ENCODE data around the gene PDE2A.

DNA sequence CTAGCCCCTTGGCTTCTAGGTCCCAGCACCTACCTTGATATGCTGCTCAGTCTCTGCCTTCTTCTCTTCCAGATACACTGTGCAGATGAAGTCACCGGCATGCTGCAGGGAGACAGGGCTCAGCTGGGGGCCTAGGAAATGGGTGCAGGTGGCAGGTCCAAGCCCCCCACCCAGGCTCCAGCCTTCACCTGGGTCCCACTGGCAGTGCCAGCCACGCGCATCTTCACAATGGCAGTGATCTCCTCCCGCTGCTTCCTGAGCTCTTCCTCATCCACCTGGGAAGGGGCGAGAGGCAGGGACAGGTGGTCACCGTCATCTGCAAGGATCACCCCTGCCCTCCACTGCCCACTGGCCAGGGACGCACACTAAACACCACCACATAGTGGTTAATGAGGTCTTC lies 21.1 kb upstream of the PDE2A start:
- TF ChIP-seq, protein P1, sequence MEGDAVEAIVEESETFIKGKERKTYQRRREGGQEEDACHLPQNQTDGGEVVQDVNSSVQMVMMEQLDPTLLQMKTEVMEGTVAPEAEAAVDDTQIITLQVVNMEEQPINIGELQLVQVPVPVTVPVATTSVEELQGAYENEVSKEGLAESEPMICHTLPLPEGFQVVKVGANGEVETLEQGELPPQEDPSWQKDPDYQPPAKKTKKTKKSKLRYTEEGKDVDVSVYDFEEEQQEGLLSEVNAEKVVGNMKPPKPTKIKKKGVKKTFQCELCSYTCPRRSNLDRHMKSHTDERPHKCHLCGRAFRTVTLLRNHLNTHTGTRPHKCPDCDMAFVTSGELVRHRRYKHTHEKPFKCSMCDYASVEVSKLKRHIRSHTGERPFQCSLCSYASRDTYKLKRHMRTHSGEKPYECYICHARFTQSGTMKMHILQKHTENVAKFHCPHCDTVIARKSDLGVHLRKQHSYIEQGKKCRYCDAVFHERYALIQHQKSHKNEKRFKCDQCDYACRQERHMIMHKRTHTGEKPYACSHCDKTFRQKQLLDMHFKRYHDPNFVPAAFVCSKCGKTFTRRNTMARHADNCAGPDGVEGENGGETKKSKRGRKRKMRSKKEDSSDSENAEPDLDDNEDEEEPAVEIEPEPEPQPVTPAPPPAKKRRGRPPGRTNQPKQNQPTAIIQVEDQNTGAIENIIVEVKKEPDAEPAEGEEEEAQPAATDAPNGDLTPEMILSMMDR (IDR thresholded peaks at IDR 0.05; ENCODE audit: insufficient read depth, low read depth, low read length), result no peak
- TF ChIP-seq EZH2 (IDR thresholded peaks at IDR 0.05; ENCODE audit: insufficient read depth, low read length), result no peak

Data from astrocyte (in vitro differentiated cells and primary cell).